H1 (cell line): ENCODE measurements around the gene ACRBP. TPM values are rescaled to one million over a fixed set of nuclear protein-coding genes. Genes with fewer than 3 reads are reported as not detected.

Source experiments
- CTCF ChIA-PET: fragments of 300-600 bp; sonication (Branson Sonifier 250); formaldehyde crosslinking; loops from one replicate; lab custom pipeline; 2021; ENCODE audit not compliant: partially characterized antibody; lab: Charles Lee
- POLR2A ChIA-PET: fragments of 300-600 bp; sonication (Branson Sonifier 250); formaldehyde crosslinking; loops from one replicate; lab custom pipeline; 2021; ENCODE audit warnings: inconsistent platforms; ENCODE audit not compliant: partially characterized antibody; lab: Charles Lee
- DNase-seq, 2 experiments: peaks; one replicate each; pipeline versions ENCODE4 v3.0.0 to v3.0.0-alpha.2; 2010 to 2022; ENCODE audit warnings: low spot score in 2 of 2, low read depth in 1 of 2, mixed read lengths in 1 of 2
- FAIRE-seq: peaks from 2 replicates; lab custom pipeline; 2011; peaks lifted over from hg19 to GRCh38; lab: Jason Lieb, UNC
- H2AFZ ChIP-seq: 2 replicates; pipeline ENCODE4 v1.8.1; 2012; ENCODE audit warnings: low read length, inconsistent platforms
- H2AK5ac ChIP-seq: 2 replicates; pipeline ENCODE4 v1.6.1; 2013; ENCODE audit warnings: low read depth, low read length
- H2BK120ac ChIP-seq: replicated peaks from 2 replicates; pipeline ENCODE3; 2013; ENCODE audit warnings: low read depth, low read length, inconsistent platforms
- H2BK12ac ChIP-seq: 2 replicates; pipeline ENCODE4 v1.6.1; 2013; ENCODE audit warnings: low read depth, low read length
- H2BK15ac ChIP-seq: 2 replicates; pipeline ENCODE4 v1.6.1; 2013; ENCODE audit warnings: low read length
- H2BK20ac ChIP-seq: 2 replicates; pipeline ENCODE4 v1.6.1; 2013; ENCODE audit warnings: low read length
- H2BK5ac ChIP-seq: 2 replicates; pipeline ENCODE4 v1.6.1; 2013; ENCODE audit warnings: low read depth, low read length
- H3K14ac ChIP-seq: 2 replicates; pipeline ENCODE4 v1.6.1; 2013; ENCODE audit warnings: inconsistent platforms; ENCODE audit not compliant: insufficient read length
- H3K18ac ChIP-seq: 2 replicates; pipeline ENCODE4 v1.6.1; 2013; ENCODE audit warnings: low read length; ENCODE audit errors: extremely low read depth
- H3K23ac ChIP-seq: 2 replicates; pipeline ENCODE4 v1.6.1; 2013; ENCODE audit warnings: inconsistent platforms; ENCODE audit not compliant: insufficient read length
- H3K23me2 ChIP-seq: 2 replicates; pipeline ENCODE4 v1.6.1; 2013; ENCODE audit warnings: low read depth, low read length
- H3K27ac ChIP-seq: 2 replicates; pipeline ENCODE4 v1.6.1; 2011; ENCODE audit warnings: low read depth, low read length, inconsistent platforms
- H3K27me3 ChIP-seq, 4 experiments: replicated peaks in 1 of 4; 1 replicate in 1 of 4; 2 replicates in 3 of 4; pipeline versions ENCODE4 v1.6.1 to v1.8.1; 2011 to 2013; ENCODE audit warnings: low read length in 3 of 4, mild to moderate bottlenecking in 3 of 4, inconsistent platforms in 2 of 4, mixed read lengths in 2 of 4, moderate library complexity in 1 of 4; ENCODE audit not compliant: control insufficient read depth in 3 of 4, insufficient read depth in 3 of 4; ENCODE audit errors: extremely low read depth in 1 of 4
- H3K36me3 ChIP-seq, 4 experiments: 2 replicates each; pipeline versions ENCODE4 v1.6.1 to v1.8.1; 2011 to 2013; ENCODE audit warnings: mild to moderate bottlenecking in 4 of 4, low read length in 3 of 4, moderate library complexity in 2 of 4, control low read depth in 1 of 4, inconsistent platforms in 1 of 4; ENCODE audit not compliant: insufficient read depth in 4 of 4, control insufficient read depth in 2 of 4
- H3K4ac ChIP-seq: replicated peaks from 2 replicates; pipeline ENCODE3; 2013; ENCODE audit warnings: low read length, low read depth, mixed read lengths, inconsistent platforms; ENCODE audit not compliant: insufficient read length
- H3K4me1 ChIP-seq, 4 experiments: replicated peaks in 1 of 4; 1 replicate in 1 of 4; 2 replicates in 3 of 4; pipeline versions ENCODE4 v1.6.1 to v1.8.1; 2011 to 2013; ENCODE audit warnings: low read length in 3 of 4, inconsistent platforms in 2 of 4, mixed read lengths in 1 of 4; ENCODE audit not compliant: insufficient read depth in 4 of 4, control insufficient read depth in 3 of 4
- H3K4me2 ChIP-seq, 2 experiments: 2 replicates each; pipeline versions ENCODE4 v1.6.1 to v1.8.1; 2011 to 2013; ENCODE audit warnings: low read depth in 2 of 2, low read length in 2 of 2, control low read depth in 1 of 2, inconsistent platforms in 1 of 2, mild to moderate bottlenecking in 1 of 2; ENCODE audit not compliant: insufficient read depth in 1 of 2
- H3K4me3 ChIP-seq, 4 experiments: fragments of 200-600, 300-600 bp in 1 of 4; sonication (generic), shearing (Covaris generic), sonication (Bioruptor Twin) in 1 of 4; 2 replicates each; pipeline versions ENCODE4 v1.5.1 to v1.8.1; 2011 to 2016; ENCODE audit warnings: low read length in 4 of 4, low read depth in 3 of 4, control low read depth in 2 of 4, inconsistent platforms in 2 of 4, mild to moderate bottlenecking in 2 of 4, mixed read lengths in 1 of 4, moderate library complexity in 1 of 4; ENCODE audit not compliant: insufficient read depth in 2 of 4; ENCODE audit errors: extremely low read depth in 1 of 4
- H3K56ac ChIP-seq: replicated peaks from 2 replicates; pipeline ENCODE3; 2013; ENCODE audit warnings: low read depth, mild to moderate bottlenecking, mixed read lengths, low read length, inconsistent platforms; ENCODE audit not compliant: insufficient read length
- H3K79me1 ChIP-seq: 2 replicates; pipeline ENCODE4 v1.6.1; 2013; ENCODE audit warnings: low read depth, low read length, control low read depth
- H3K79me2 ChIP-seq, 2 experiments: 2 replicates each; pipeline versions ENCODE4 v1.6.1 to v1.8.1; 2012 to 2013; ENCODE audit warnings: low read length in 2 of 2, mild to moderate bottlenecking in 2 of 2, inconsistent platforms in 1 of 2; ENCODE audit not compliant: insufficient read depth in 2 of 2, control insufficient read depth in 1 of 2
- H3K9ac ChIP-seq, 4 experiments: replicated peaks in 1 of 4; 1 replicate in 1 of 4; 2 replicates in 3 of 4; pipeline versions ENCODE4 v1.6.1 to v1.8.1; 2011 to 2013; ENCODE audit warnings: low read depth in 3 of 4, low read length in 3 of 4, control low read depth in 2 of 4, mild to moderate bottlenecking in 2 of 4, moderate library complexity in 2 of 4, inconsistent platforms in 1 of 4; ENCODE audit errors: extremely low read depth in 1 of 4
- H3K9me3 ChIP-seq, 2 experiments: 2 replicates each; pipeline versions ENCODE4 v1.6.1 to v1.8.1; 2012 to 2013; ENCODE audit warnings: mild to moderate bottlenecking in 2 of 2, moderate library complexity in 2 of 2, control low read depth in 1 of 2, inconsistent platforms in 1 of 2, low read depth in 1 of 2, low read length in 1 of 2, mixed read lengths in 1 of 2; ENCODE audit not compliant: insufficient read depth in 2 of 2
- H4K20me1 ChIP-seq, 2 experiments: replicated peaks in 1 of 2; 2 replicates each; pipeline versions ENCODE3 to v1.8.1; 2011 to 2013; ENCODE audit warnings: inconsistent platforms in 2 of 2, low read length in 2 of 2, mild to moderate bottlenecking in 1 of 2; ENCODE audit not compliant: insufficient read depth in 2 of 2, control insufficient read depth in 1 of 2
- H4K5ac ChIP-seq: 2 replicates; pipeline ENCODE4 v1.6.1; 2013; ENCODE audit warnings: low read length, low read depth, mixed read lengths, inconsistent platforms; ENCODE audit not compliant: insufficient read length
- H4K8ac ChIP-seq: 2 replicates; pipeline ENCODE4 v1.8.0; 2013; ENCODE audit warnings: mild to moderate bottlenecking, moderate library complexity, low read length, inconsistent platforms; ENCODE audit not compliant: insufficient read depth; ENCODE audit errors: extremely low read depth
- H4K91ac ChIP-seq: replicated peaks from 2 replicates; pipeline ENCODE3; 2013; ENCODE audit warnings: low read length, mixed read lengths, inconsistent platforms; ENCODE audit not compliant: insufficient read length
- CHD2 ChIP-seq: IDR thresholded peaks from 2 replicates; pipeline ENCODE4 v1.6.1; 2012; ENCODE audit warnings: low read length, improper control_type of control experiment
- JUND ChIP-seq: IDR thresholded peaks from 2 replicates; pipeline ENCODE4 v1.6.1; 2011; ENCODE audit warnings: mild to moderate bottlenecking, improper control_type of control experiment, low read length
- SIN3A ChIP-seq, 2 experiments: IDR thresholded peaks in 1 of 2; conservative IDR thresholded peaks in 1 of 2; 2 replicates each; pipeline ENCODE4 v1.6.1; 2011 to 2012; ENCODE audit warnings: low read length in 2 of 2, improper control_type of control experiment in 1 of 2, low read depth in 1 of 2, mild to moderate bottlenecking in 1 of 2
- WGBS, 2 experiments: shearing (Covaris generic) in 1 of 2; methylation state at CpG; one replicate each; pipeline versions ENCODE4 v1.1.6 to v1.1.7; 2013 to 2015; ENCODE audit warnings: low lambda C conversion rate in 2 of 2, mixed read lengths in 2 of 2, inconsistent platforms in 1 of 2, low coverage in 1 of 2, missing lambda C conversion rate in 1 of 2; ENCODE audit not compliant: insufficient replicate concordance in 2 of 2, insufficient coverage in 1 of 2, insufficient read length in 1 of 2; ENCODE audit errors: extremely low coverage in 1 of 2, missing lambda C conversion rate in 1 of 2; 5-methylcytosine and 5-hydroxymethylcytosine counted together
- polyA plus RNA-seq, 7 experiments: library from polyadenylated mRNA; depleted of rRNA in 3 of 7; stranded (reverse) in 5 of 7; unstranded in 2 of 7; fragments of >200 nt in 5 of 7; fragments of 200-250 nt in 2 of 7; gene quantifications; 1 replicate in 5 of 7; 2 replicates in 1 of 7; 4 replicates in 1 of 7; pipeline versions ENCODE4 v1.2.1 to v1.2.3, GENCODE V29; 2011 to 2013; ENCODE audit warnings: missing spikeins in 2 of 7, mixed read lengths in 2 of 7
- total RNA-seq: library from RNA; stranded (reverse); fragmentation: NEBNext Ultra II Directional; extraction: Animal tissue kit (Norgen Biotek cat#: 25700); gene quantifications from 2 replicates; pipeline ENCODE4 v1.2.1, GENCODE V29; 2021

ACRBP gene
- total and polyA plus RNA-seq, 2 of the 8 experiments (the other 6 are each of a cell fraction or from before 2014, with no cell fraction given), result 0.80 to 5.2 TPM

- Histone ChIP-seq H3K79me2 (no peaks in the 10 kb centered on the region), H3K23me2 (peaks cover 11% of the 10 kb centered on the region), H3K79me1 (no peaks in the 10 kb centered on the region; the same call in 1 of the 2 replicates), H3K4ac (no peak overlapping the region), H3K9ac (no peak overlapping the region), H3K27me3 (peaks cover 0 to 6% (median 4%) of the 10 kb centered on the region in 4 experiments; a peak in 2 of 7 replicates), H3K4me3 (no peak overlapping the region), H2BK15ac (no peak overlapping the region), H3K23ac (no peak overlapping the region), H4K8ac (no peak overlapping the region), H2BK120ac (no peak overlapping the region), H2AFZ (no peak overlapping the region), H3K36me3 (peaks cover 0 to 3% (median 1%) of the 10 kb centered on the region in 4 experiments; a peak in 1 of 8 replicates), H2BK20ac (no peak overlapping the region), H2BK12ac (0 out of 2 replicates have a peak overlapping the region, but pooled peaks have one; percentile 27), H3K27ac (no peak overlapping the region), H3K14ac (no peak overlapping the region), H3K4me1 (peaks cover 0 to 4% (median 2%) of the 10 kb centered on the region in 4 experiments; a peak in 1 of 7 replicates), H3K18ac (no peak overlapping the region), H3K56ac (no peak overlapping the region), H3K4me2 (no peak overlapping the region), H4K5ac (no peak overlapping the region), H2AK5ac (no peak overlapping the region), H3K9me3 (no peaks in the 10 kb centered on the region), H4K20me1 (no peaks in the 10 kb centered on the region), H2BK5ac (no peak overlapping the region), H4K91ac (no peak overlapping the region)
- no peak for DNase-seq
- CTCF ChIA-PET, result interaction anchor here (1.0 to 7.7 kb wide), 9 partner anchors 10 to 92 kb away, joined by 3 to 55 read pairs (median 5); partner anchors contain the start of gene LPAR5
- POLR2A ChIA-PET, result interaction anchor here (0.7 to 2.2 kb wide), 7 partner anchors 16 to 326 kb away, joined by 3 to 11 read pairs (median 4); partner anchors contain the start of gene ACRBP
- TF ChIP-seq CHD2 (no peak), SIN3A (conservative IDR thresholded peaks at IDR 0.05 in 1 of 2, IDR thresholded peaks at IDR 0.05 in 1 of 2; ENCODE audit: low read depth in 1 of 2, low read length in 2 of 2) (no peak), JUND (no peak)
- WGBS, 2 experiments, result 92% methylated on average over 9 of the region's 9 CpGs; no CpG with 5 or more reads in 1 of the 2 experiments
- no peak for FAIRE-seq
These were observed 47.5 kb upstream of the ACRBP start for GRCh38 chr12:6694701-6695100.
